Memory B cell (primary cell): Measurements from ENCODE around the gene OBSCN.

ENCODE experiments used
- ATAC-seq: fragments of 150-1000 bp; cut with Tn5 transposase; 2 replicates; pipeline ENCODE4 v1.10.0; 2021; ENCODE audit warnings: low read depth, mild to moderate bottlenecking, moderate library complexity
- DNase-seq, 2 donors: peaks; one replicate each; pipeline ENCODE4 v3.0.0; 2022; ENCODE audit warnings: low spot score in 2 of 2
- H3K27ac Mint-ChIP-seq: one replicate; pipeline ENCODE4 v1.8.0; 2022; ENCODE audit warnings: mild to moderate bottlenecking, moderate library complexity, mixed read lengths
- H3K27me3 Mint-ChIP-seq: one replicate; pipeline ENCODE4 v1.8.0; 2022; ENCODE audit warnings: mixed read lengths
- H3K36me3 Mint-ChIP-seq: one replicate; pipeline ENCODE4 v1.8.0; 2022; ENCODE audit warnings: mild to moderate bottlenecking, mixed read lengths
- H3K4me1 Mint-ChIP-seq: one replicate; pipeline ENCODE4 v1.8.0; 2022; ENCODE audit warnings: mixed read lengths
- H3K4me3 Mint-ChIP-seq: one replicate; pipeline ENCODE4 v1.8.0; 2022; ENCODE audit warnings: mild to moderate bottlenecking, moderate library complexity, mixed read lengths
- H3K9me3 Mint-ChIP-seq: one replicate; pipeline ENCODE4 v1.8.0; 2022; ENCODE audit warnings: mixed read lengths

The OBSCN gene, protein sequence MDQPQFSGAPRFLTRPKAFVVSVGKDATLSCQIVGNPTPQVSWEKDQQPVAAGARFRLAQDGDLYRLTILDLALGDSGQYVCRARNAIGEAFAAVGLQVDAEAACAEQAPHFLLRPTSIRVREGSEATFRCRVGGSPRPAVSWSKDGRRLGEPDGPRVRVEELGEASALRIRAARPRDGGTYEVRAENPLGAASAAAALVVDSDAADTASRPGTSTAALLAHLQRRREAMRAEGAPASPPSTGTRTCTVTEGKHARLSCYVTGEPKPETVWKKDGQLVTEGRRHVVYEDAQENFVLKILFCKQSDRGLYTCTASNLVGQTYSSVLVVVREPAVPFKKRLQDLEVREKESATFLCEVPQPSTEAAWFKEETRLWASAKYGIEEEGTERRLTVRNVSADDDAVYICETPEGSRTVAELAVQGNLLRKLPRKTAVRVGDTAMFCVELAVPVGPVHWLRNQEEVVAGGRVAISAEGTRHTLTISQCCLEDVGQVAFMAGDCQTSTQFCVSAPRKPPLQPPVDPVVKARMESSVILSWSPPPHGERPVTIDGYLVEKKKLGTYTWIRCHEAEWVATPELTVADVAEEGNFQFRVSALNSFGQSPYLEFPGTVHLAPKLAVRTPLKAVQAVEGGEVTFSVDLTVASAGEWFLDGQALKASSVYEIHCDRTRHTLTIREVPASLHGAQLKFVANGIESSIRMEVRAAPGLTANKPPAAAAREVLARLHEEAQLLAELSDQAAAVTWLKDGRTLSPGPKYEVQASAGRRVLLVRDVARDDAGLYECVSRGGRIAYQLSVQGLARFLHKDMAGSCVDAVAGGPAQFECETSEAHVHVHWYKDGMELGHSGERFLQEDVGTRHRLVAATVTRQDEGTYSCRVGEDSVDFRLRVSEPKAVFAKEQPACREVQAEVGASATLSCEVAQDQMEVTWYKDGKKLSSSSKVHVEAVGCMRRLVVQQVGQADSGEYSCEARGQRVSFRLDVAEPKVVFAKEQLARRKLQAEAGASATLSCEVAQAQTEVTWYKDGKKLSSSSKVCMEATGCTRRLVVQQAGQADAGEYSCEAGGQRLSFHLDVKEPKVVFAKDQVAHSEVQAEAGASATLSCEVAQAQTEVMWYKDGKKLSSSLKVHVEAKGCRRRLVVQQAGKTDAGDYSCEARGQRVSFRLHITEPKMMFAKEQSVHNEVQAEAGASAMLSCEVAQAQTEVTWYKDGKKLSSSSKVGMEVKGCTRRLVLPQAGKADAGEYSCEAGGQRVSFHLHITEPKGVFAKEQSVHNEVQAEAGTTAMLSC (N-terminal part only)

DNA sequence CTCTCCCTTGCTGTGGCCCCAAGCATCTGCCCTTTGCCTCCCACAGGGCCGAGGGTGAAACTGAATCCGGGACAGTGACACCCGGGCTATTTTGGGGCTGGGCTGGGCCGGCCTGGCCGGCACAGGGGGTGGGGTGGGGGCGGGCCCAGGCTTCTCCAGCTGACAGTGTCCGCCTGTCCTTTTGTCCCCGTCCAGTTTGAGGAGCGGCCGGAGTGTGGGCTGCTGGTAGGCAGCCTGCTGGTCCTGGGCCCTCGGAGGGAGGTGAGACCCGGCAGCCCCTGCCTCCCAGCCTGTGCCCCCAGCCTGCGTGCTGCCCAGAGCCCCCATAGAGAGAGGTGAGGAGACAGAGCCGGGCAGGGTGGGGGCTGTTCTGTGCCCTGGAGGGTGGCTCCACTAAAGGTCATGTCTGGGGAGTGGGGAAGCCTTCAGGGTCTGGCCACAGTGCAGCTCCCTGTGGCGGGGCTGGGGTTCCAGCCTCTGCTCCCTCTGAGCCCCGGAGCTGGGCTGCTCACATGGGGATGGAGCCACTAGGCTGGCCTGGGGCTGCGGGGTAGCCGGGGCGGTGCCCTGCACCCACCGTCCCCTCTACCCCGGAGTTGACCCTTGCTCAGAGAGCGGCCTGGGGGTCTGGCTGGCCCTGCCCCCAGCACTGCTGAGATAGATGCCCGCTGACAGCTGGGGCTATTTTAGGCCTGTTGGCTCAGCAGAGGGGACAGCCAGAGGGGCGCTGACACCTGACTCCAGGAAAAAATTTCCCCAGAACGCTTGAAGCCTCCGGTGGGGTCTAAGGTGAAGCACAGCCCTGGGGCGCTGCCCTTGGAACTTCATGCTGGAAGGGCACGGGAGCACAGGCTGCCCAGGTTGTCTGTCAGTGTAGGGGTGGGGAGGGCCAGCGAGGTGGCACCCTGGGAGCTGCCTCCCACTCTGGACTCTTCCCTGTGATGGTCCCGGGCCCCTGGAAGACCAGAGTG is at the start of gene OBSCN:
TSS of gene OBSCN (plus strand) at position 194 of the 971 bp plus-strand sequence. CDS start 3,740 bp downstream, outside the sequence.
- no peaks in the 10 kb centered on the region for H3K9me3 Mint-ChIP-seq
- H3K36me3 Mint-ChIP-seq, result no peaks in the 10 kb centered on the region
- peaks cover 1% of the 10 kb centered on the region for H3K4me1 Mint-ChIP-seq
- H3K27me3 Mint-ChIP-seq, result peaks cover 3% of the 10 kb centered on the region
- no peak for ATAC-seq
- DNase-seq, result no peak
- no peak within 1 kb of the TSS for H3K4me3 Mint-ChIP-seq
- no peak within 1 kb of the TSS for H3K27ac Mint-ChIP-seq

DNA sequence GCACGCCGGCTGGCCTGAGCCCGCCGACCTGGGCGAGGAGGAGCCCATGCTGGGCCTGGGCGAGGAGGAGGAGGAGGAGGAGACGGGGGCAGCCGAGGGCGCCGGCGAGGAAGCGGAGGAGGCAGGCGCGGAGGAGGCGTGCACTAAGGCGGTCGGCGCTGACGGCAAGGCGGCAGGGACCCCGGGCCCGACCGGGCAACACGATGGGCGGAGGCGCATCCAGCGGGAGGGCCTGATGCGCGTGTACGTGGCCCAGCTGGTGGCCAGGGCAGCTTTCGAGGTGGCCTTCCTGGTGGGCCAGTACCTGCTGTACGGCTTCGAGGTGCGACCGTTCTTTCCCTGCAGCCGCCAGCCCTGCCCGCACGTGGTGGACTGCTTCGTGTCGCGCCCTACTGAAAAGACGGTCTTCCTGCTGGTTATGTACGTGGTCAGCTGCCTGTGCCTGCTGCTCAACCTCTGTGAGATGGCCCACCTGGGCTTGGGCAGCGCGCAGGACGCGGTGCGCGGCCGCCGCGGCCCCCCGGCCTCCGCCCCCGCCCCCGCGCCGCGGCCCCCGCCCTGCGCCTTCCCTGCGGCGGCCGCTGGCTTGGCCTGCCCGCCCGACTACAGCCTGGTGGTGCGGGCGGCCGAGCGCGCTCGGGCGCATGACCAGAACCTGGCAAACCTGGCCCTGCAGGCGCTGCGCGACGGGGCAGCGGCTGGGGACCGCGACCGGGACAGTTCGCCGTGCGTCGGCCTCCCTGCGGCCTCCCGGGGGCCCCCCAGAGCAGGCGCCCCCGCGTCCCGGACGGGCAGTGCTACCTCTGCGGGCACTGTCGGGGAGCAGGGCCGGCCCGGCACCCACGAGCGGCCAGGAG is 49.5 kb upstream of the OBSCN start:
- Mint-ChIP-seq H3K36me3 (no peaks in the 10 kb centered on the region), H3K4me1 (no peaks in the 10 kb centered on the region), H3K4me3 (no peak overlapping the region), H3K27me3 (peaks cover 3% of the 10 kb centered on the region), H3K27ac (no peak overlapping the region), H3K9me3 (no peaks in the 10 kb centered on the region)
- DNase-seq (no peak), ATAC-seq (no peak)

DNA sequence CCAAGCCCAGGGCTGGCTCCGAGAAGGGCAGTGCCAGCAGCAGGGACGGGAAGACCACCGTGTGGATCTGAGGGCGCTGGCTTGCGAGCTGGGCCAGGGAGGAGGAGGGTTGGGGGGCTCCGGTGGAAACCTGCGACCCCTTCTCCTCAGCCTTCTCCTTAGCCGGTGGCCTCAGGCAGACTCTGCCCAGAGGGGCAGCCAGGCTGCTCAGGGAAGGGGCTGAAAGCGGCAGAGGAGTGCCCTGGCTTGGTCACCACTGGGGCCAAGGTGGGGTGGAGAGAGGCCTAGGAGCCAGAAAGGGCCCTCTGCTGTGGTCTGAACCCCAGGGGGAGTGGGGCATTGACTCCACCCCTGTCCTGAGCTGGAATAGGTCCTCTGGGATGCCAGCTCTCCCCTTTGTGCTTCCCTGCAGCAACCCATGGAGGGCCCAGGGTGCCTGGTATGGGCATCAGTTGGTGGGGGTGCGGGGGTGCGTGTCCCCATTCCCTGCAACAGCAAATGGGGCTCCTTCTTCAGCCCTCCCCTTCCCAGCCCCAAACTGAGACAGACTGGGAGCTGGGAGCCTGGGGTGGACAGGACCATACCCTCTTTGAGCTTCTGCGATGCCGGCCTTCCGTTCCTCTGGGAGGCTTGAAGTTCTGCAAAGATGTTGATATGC is 48.7 kb upstream of the OBSCN start:
- no peak for ATAC-seq
- DNase-seq, result no peak
- Mint-ChIP-seq H3K4me1 (peaks cover 1% of the 10 kb centered on the region), H3K9me3 (no peaks in the 10 kb centered on the region), H3K27ac (no peak overlapping the region), H3K36me3 (no peaks in the 10 kb centered on the region), H3K27me3 (peaks cover 3% of the 10 kb centered on the region), H3K4me3 (no peak overlapping the region)

DNA sequence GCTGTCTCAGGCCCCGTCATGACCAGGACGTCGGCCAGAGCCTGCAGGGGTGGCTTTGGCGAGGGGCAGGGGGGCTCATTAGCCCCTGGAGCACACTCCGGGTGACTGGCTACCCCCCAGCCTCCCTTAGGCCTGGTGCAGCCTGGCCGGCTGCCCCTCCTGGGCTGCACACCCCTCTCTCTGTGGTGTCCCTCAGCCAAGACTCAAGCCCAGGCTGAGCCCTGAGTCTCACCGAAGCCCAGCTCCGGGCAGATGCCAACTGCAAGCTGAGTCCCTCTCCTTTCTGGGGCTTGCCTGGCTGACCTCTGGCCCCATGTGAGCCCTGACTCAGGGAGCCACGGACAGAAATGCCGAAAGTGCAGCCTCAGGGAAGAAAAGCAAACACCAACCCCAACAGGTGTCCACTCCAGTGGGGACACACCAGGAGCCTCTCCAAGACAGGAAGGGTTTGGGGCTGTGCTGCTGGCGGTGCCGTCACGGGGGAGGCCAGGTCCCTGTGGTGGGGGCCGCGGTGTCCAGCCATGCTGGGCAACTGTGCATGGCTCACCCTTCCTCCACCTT is 47.6 kb upstream of the OBSCN start:
- Mint-ChIP-seq H3K36me3 (no peaks in the 10 kb centered on the region), H3K4me1 (peaks cover 10% of the 10 kb centered on the region), H3K9me3 (no peaks in the 10 kb centered on the region), H3K27ac (no peak overlapping the region), H3K27me3 (peaks cover 3% of the 10 kb centered on the region), H3K4me3 (no peak overlapping the region)
- DNase-seq (no peak), ATAC-seq (no peak)

DNA sequence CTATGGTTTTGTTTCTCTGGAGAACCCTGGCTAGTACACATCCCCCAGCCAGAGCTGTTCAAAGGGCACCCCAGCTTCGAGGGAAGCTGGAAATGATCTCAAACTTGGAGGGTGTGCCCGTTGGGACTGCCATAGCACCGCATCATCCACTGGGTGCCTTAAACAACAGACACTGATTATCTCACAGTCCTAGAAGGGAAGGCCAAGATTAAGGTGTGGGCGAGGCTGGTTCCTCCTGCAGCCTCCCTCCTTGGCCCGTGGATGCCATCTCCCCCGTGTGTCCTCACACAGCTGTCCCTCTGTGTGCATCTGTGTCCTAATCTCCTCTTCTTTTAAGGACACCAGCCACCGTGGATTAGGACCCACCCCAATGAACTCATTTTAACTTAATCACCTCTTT is 46.5 kb upstream of the OBSCN start:
- H3K27me3 Mint-ChIP-seq, result peaks cover 1% of the 10 kb centered on the region
- no peak for ATAC-seq
- H3K4me1 Mint-ChIP-seq, result peaks cover 10% of the 10 kb centered on the region
- H3K36me3 Mint-ChIP-seq, result no peaks in the 10 kb centered on the region
- H3K27ac Mint-ChIP-seq, result no peak overlapping the region
- DNase-seq, result no peak
- H3K4me3 Mint-ChIP-seq, result no peak overlapping the region
- H3K9me3 Mint-ChIP-seq, result no peaks in the 10 kb centered on the region

DNA sequence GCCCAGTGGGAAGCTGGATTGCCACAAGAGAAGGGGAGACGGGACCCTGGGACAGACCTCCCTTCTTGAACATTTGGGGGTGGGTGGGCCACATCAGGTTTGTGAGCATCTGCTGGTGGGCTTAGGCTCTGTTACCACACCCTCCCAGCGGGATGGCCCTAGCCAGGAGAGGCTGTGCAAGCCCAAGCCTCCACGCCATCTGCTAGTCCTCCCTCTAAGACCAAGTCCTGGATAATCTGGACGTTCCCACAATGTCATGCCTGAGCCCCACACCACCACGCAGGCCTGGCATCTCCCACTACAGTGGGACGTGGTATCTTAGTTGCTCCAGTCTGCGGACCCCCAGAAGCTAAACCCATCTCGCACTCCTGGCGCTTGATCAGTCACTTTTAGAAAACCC is 46.0 kb upstream of the OBSCN start:
- peaks cover under 1% of the 10 kb centered on the region for H3K27me3 Mint-ChIP-seq
- H3K27ac Mint-ChIP-seq, result no peak overlapping the region

DNA sequence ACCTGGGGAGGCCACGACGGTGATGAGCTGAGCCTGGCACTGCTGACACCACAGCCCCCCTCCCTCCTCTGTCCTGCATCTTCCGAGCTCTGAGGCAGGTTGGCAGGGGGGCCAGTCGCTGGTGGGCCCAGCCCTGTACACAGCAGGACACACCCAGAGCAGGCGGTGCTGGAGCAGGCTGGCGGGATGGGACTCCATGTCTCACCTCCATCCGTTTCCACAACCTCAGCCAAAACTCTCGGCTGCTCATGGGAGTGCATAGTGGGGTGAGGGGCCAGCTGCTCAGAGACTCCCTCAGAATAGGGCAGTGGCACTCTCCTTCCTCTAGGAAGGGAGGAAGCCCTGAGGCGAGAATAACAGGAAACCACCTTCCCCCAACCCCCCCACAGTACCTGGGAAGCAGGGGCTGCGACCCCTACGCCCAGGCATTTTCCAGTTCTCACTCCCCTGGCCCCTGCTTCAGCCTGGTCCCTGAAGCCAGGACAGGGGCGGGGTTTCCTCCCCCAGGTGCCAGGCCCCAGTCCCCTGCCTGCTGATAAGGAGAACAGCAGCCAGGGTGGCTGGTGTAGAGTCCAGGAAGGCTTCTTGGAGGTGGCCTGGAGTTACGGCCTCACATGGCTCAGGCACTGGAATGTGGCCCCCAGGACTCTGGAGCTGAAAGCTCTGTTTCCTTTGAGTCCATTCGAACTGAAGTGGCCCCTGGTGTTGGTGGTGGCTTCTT is 45.4 kb upstream of the OBSCN start:
- Mint-ChIP-seq H3K4me1 (peaks cover 15% of the 10 kb centered on the region), H3K27me3 (no peaks in the 10 kb centered on the region), H3K36me3 (no peaks in the 10 kb centered on the region), H3K27ac (no peak overlapping the region), H3K4me3 (no peak overlapping the region), H3K9me3 (no peaks in the 10 kb centered on the region)
- DNase-seq, result no peak
- ATAC-seq, result no peak

More for the DNA sequence above, 46.0 kb upstream of the OBSCN start:
- Mint-ChIP-seq H3K4me1 (peaks cover 14% of the 10 kb centered on the region), H3K9me3 (no peaks in the 10 kb centered on the region), H3K36me3 (no peaks in the 10 kb centered on the region), H3K4me3 (no peak overlapping the region)
- DNase-seq, result no peak
- no peak for ATAC-seq

DNA sequence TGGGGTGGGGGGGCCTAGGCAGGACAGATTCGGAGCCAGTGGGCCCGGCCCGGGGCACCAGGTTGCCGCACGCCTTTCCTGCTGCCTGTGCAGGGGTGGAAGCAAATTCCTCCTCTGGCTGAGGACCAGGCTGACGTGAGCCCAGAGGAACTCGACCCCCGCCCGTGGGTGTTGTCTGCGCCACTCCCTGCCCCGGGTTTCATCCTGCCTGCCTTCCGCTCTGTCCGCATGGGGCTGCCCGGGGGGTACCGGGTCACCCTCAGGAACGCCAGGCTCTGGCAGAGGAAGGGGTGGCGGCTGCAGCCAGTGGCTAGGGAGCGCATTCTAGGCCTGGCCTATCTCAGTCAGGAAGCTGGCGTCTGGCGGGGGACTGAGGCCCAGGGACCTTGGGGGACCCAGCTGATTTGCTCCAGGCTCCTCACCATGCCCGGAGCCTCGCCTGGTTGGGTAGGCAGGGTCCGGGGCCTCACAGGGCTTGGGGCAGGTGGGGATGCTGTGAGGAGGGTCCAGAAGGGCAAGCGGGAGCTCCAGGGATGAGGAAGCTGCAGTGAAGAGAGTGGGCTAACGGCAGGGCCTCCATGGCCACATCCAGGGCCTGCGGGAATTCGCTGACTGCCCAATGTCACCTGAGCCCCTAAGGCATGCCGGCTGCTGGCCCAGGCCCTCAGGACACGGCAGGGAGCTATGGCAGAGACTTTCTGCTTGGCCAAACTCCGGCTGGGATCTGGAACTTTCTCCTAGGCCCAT is 44.7 kb upstream of the OBSCN start:
- H3K27ac Mint-ChIP-seq, result no peak overlapping the region
- H3K4me1 Mint-ChIP-seq, result peaks cover 19% of the 10 kb centered on the region
- no peaks in the 10 kb centered on the region for H3K27me3 Mint-ChIP-seq
- H3K9me3 Mint-ChIP-seq, result no peaks in the 10 kb centered on the region
- DNase-seq (no peak), ATAC-seq (no peak)
- no peak overlapping the region for H3K4me3 Mint-ChIP-seq
- peaks cover 3% of the 10 kb centered on the region for H3K36me3 Mint-ChIP-seq

DNA sequence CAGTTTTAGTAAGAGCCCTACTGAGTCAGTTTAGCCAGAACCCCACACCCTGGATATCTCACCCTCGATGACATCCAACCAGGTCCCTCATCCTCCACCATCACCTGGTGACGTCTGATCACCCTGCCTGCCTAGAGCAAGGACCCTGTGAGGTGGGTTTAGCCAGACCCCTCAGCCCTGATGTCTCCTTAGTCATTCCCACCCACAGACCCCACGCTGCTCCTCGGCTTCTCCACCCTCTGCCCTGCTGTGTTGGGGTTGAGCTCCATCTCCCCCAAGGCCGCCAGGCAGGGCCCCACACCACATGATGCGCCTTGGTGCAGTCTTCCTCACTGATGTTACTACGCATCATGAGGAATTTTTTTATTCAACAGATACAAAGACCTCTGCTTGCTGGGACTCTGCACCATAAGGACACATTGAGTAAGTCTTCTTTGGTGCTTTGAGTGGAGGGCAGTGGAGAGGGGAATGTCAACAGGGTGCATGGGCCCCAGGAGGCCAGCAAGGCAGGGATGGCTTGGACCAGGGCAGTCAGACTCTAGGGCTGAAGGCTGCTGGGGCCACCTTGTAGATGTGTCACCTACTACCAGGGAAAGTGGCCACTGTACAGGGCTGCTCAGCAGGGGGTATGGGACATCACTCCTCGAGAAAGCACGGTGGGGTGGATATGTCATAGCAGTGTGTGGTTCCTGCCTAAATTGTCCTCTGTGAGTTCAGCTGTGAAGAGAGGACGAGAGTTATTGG is 43.9 kb upstream of the OBSCN start:
- H3K27ac Mint-ChIP-seq, result peak overlapping the region; percentile 95
- peaks cover 21% of the 10 kb centered on the region for H3K4me1 Mint-ChIP-seq
- H3K27me3 Mint-ChIP-seq, result no peaks in the 10 kb centered on the region
- DNase-seq, result no peak
- H3K9me3 Mint-ChIP-seq, result no peaks in the 10 kb centered on the region
- peak overlapping the region; percentile 79 for H3K4me3 Mint-ChIP-seq
- H3K36me3 Mint-ChIP-seq, result peaks cover 3% of the 10 kb centered on the region
- no peak for ATAC-seq

DNA sequence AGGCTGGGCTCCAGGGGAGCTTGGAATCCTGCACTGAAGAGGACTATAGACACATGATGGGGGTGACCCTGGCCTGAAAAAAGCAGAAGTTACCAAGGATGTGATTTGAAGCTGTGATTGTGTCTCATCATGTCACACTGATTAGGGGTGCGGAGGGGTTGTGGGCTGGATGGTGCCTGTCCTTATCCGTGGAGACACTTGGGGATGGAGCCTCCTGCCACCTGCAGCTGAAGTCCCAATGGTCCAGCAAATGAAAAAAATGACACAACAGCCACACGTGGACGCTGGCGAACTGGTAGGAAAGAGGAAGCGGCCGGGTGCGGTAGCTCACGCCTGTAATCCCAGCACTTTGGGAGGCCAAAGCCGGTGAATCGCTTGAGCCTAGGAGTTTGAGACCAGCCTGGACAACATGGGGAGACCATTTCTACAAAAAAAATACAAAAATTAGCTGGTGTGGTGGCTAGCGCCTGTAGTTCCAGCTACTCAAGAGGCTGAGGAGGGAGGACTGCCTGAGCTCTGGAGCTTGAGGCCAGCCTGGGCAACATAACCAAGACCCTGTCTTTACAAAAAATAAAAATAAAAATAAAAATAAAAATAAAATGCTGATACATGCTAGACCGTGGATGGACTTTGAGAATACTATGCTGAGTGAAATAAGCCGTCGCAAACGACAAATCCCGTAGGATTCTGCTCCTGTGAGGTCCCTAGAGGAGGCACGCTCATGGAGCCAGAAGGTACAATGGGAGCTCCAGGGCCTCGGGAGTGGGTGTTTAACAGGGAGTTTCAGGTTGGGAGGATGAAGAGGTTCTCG is 43.1 kb upstream of the OBSCN start:
- no peak for DNase-seq
- Mint-ChIP-seq H3K27ac (peak overlapping the region; percentile 95), H3K9me3 (no peaks in the 10 kb centered on the region), H3K27me3 (no peaks in the 10 kb centered on the region), H3K4me3 (peak overlapping the region; percentile 91), H3K36me3 (peaks cover 9% of the 10 kb centered on the region), H3K4me1 (peaks cover 26% of the 10 kb centered on the region)
- ATAC-seq, result no peak
